Endothelial cell of hepatic sinusoid (primary cell): ENCODE data around the gene GARIN5A.

Source experiments
- in situ Hi-C: cut with HindIII; loops from 2 replicates; pipeline ENCODE4 v1.10.0; 2017; ENCODE audit warnings: low sequenced_read_pairs

Gene GARIN5A

GRCh38 chr19:50489461-50490011, 12.9 kb upstream of the GARIN5A start:
- in situ Hi-C loops, result no loop called here

- in situ Hi-C loops, result no loop called here
Observed at GRCh38 chr19:50488389-50489194, 11.9 kb upstream of the GARIN5A start.

- in situ Hi-C loops, result no loop called here
Observed at GRCh38 chr19:50486823-50487515, 10.3 kb upstream of the GARIN5A start.

- in situ Hi-C loops, result no loop called here
Observed at GRCh38 chr19:50485284-50485955, 8.8 kb upstream of the GARIN5A start.

- in situ Hi-C loops, result no loop called here
Observed at GRCh38 chr19:50482916-50483315, 6.3 kb upstream of the GARIN5A start.

- in situ Hi-C loops, result no loop called here
Observed at GRCh38 chr19:50482271-50482855, 5.7 kb upstream of the GARIN5A start.

- in situ Hi-C loops, result no loop called here
Observed at GRCh38 chr19:50481351-50482149, 4.9 kb upstream of the GARIN5A start.

GRCh38 chr19:50480281-50481111, 3.8 kb upstream of the GARIN5A start:
- in situ Hi-C loops, result no loop called here

- in situ Hi-C loops, result loop anchor here (10.0 kb wide), 1 partner anchor 125 kb away; no protein-coding TSS in a partner anchor
Observed at GRCh38 chr19:50479761-50480251, 3.2 kb upstream of the GARIN5A start.

GRCh38 chr19:50478901-50479715, 2.5 kb upstream of the GARIN5A start:
- in situ Hi-C loops, result loop anchor here (10.0 kb wide), 1 partner anchor 124 kb away; no protein-coding TSS in a partner anchor

GRCh38 chr19:50477751-50478515, 1.3 kb upstream of the GARIN5A start:
- in situ Hi-C loops, result loop anchor here (10.0 kb wide), 1 partner anchor 123 kb away; no protein-coding TSS in a partner anchor

GRCh38 chr19:50476907-50477238, 225 bp upstream of the GARIN5A start:
- in situ Hi-C loops, result loop anchor here (10.0 kb wide), 1 partner anchor 122 kb away; no protein-coding TSS in a partner anchor

GRCh38 chr19:50475736-50476223, 868 bp downstream of the GARIN5A start:
- in situ Hi-C loops, result loop anchor here (10.0 kb wide), 1 partner anchor 121 kb away; no protein-coding TSS in a partner anchor

- in situ Hi-C loops, result loop anchor here (10.0 kb wide), 1 partner anchor 120 kb away; no protein-coding TSS in a partner anchor
Observed at GRCh38 chr19:50475101-50475568, 1.5 kb downstream of the GARIN5A start.

- in situ Hi-C loops, result loop anchor here (10.0 kb wide), 1 partner anchor 119 kb away; no protein-coding TSS in a partner anchor
Observed at GRCh38 chr19:50473336-50473735, 3.3 kb downstream of the GARIN5A start.

GRCh38 chr19:50468818-50469217, 7.8 kb downstream of the GARIN5A start:
- in situ Hi-C loops, result no loop called here

- in situ Hi-C loops, result no loop called here
Observed at GRCh38 chr19:50467566-50467965, 9.1 kb downstream of the GARIN5A start.
